Skeletal muscle cell (primary cell): ENCODE results near the gene FAM9A.
"Not testable (repeated sequence)": the region's sequence is repeated elsewhere in the genome, so short reads cannot be mapped to it uniquely, and the experiment has no call there.

Experiments used
- DNase-seq: peaks from one replicate; pipeline ENCODE4 v3.0.0-alpha.2; 2010; ENCODE audit warnings: low read depth
- H3K4me3 ChIP-seq: 2 replicates; pipeline ENCODE4 v1.5.1; 2011; ENCODE audit warnings: low read depth, mild to moderate bottlenecking, control low read depth, low read length, moderate library complexity

The FAM9A gene

GRCh38 chrX:8808661-8809060 is 7.5 kb upstream of the FAM9A start:
- DNase-seq: no peak
- no peak overlapping the region for H3K4me3 ChIP-seq

- H3K4me3 ChIP-seq: no peak overlapping the region
- DNase-seq: no peak
Observed at GRCh38 chrX:8805974-8806373, 4.8 kb upstream of the FAM9A start.

GRCh38 chrX:8805046-8805445 is 3.9 kb upstream of the FAM9A start:
- DNase-seq: no peak
- no peak overlapping the region for H3K4me3 ChIP-seq

- H3K4me3 ChIP-seq: no peak overlapping the region
- no peak for DNase-seq
Observed at GRCh38 chrX:8803326-8803725, 2.1 kb upstream of the FAM9A start.

- not testable (repeated sequence) for DNase-seq, H3K4me3 ChIP-seq
Observed at GRCh38 chrX:8800351-8800750, 832 bp downstream of the FAM9A start.

- H3K4me3 ChIP-seq, DNase-seq: not testable (repeated sequence)
Observed at GRCh38 chrX:8799281-8799680, 1.9 kb downstream of the FAM9A start.

- DNase-seq, H3K4me3 ChIP-seq: not testable (repeated sequence)
Observed at GRCh38 chrX:8798702-8799101, 2.5 kb downstream of the FAM9A start.

- DNase-seq, H3K4me3 ChIP-seq: not testable (repeated sequence)
Observed at GRCh38 chrX:8787119-8787518, 14.1 kb downstream of the FAM9A start.

- no peak overlapping the region for H3K4me3 ChIP-seq
- no peak for DNase-seq
Observed at GRCh38 chrX:8784162-8784561, 17.0 kb downstream of the FAM9A start.

- DNase-seq: no peak
- H3K4me3 ChIP-seq: no peak overlapping the region
Observed at GRCh38 chrX:8783714-8784098, 17.5 kb downstream of the FAM9A start.

GRCh38 chrX:8783097-8783713 is 18.0 kb downstream of the FAM9A start:
- H3K4me3 ChIP-seq: no peak overlapping the region
- no peak for DNase-seq

- no peak for DNase-seq
- no peak overlapping the region for H3K4me3 ChIP-seq
Observed at GRCh38 chrX:8782595-8782994, 18.6 kb downstream of the FAM9A start.

- DNase-seq, H3K4me3 ChIP-seq: not testable (repeated sequence)
Observed at GRCh38 chrX:8781921-8782320, 19.3 kb downstream of the FAM9A start.

- no peak for DNase-seq
- H3K4me3 ChIP-seq: no peak overlapping the region
Observed at GRCh38 chrX:8773117-8773516, 28.1 kb downstream of the FAM9A start.

GRCh38 chrX:8760021-8760420 is 41.2 kb downstream of the FAM9A start:
- H3K4me3 ChIP-seq: no peak overlapping the region
- no peak for DNase-seq

- H3K4me3 ChIP-seq, DNase-seq: not testable (repeated sequence)
Observed at GRCh38 chrX:8758706-8759105, 42.5 kb downstream of the FAM9A start.

- not testable (repeated sequence) for H3K4me3 ChIP-seq
- peak; percentile 7 for DNase-seq
Observed at GRCh38 chrX:8757609-8758389, 43.4 kb downstream of the FAM9A start.

- DNase-seq: no peak
- H3K4me3 ChIP-seq: no peak overlapping the region
Observed at GRCh38 chrX:8755813-8756212, 45.4 kb downstream of the FAM9A start.

- no peak overlapping the region for H3K4me3 ChIP-seq
- DNase-seq: no peak
Observed at GRCh38 chrX:8755116-8755515, 46.1 kb downstream of the FAM9A start.

GRCh38 chrX:8749697-8750096 is 51.5 kb downstream of the FAM9A start:
- H3K4me3 ChIP-seq: no peak overlapping the region
- DNase-seq: no peak

GRCh38 chrX:8748855-8749254 is 52.3 kb downstream of the FAM9A start:
- DNase-seq: no peak

More at GRCh38 chrX:8748855-8749254, 52.3 kb downstream of the FAM9A start:
- no peak overlapping the region for H3K4me3 ChIP-seq
